NCI-H526 treated with DMSO at 0.1 percent for 48 hours (cell line): ENCODE results near the gene BMP6.

Experiments
- DNase-seq: peaks from one replicate; lab custom pipeline; 2025; lab: John Stamatoyannopoulos, UW

The BMP6 gene

DNA sequence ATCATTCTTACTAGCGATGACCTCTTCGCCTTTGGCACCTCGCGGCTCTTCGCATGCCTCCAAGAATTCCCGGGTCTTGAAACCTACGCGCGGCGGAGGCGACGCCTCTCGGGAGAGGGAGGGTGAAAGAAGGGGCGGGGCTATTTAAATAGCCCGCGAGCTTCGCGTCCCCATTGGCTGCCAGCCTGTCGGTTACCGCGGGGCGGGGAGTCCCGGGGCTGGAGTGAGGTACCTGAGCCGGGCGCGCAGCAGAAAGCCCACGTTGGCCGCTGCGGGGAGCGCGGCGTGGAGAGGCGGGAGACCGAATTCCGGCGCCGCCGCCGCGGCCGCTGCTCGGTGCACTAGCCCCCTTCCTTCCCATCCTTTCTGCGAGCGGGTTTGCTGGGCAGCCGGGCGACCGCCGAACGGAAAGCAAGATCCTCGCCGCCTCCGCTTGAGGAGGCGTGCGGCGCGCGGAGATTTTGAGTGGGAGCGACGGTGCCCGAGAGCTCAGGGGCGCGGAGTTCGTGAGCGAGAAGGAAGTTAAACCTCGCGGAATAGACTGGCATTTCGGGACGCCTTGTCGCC lies at the start of gene BMP6:
Gene BMP6, plus strand, starts transcription at position 251 of the 567 bp plus-strand sequence. CDS start 857 bp downstream, outside the sequence.
- DNase-seq = peak; percentile 83

DNA sequence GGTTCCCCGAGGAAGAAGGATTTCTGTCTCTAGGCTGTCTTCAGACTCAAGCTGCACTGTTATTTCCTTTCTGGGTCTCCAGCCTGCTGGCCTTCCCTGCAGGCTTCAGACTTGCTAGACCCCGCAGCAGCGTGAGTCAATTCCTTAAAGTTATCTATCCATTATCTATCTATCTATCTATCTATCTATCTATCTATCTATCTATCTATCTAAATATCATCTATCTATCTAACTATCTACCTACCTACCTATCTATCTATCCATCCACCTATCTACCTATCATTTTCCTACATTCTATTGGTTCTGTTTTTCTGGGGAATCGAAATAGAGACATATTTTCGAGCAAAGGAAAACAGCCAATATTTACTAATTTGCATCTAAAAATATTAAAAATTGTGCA lies 48.7 kb upstream of the BMP6 start:
- no peak for DNase-seq

DNA sequence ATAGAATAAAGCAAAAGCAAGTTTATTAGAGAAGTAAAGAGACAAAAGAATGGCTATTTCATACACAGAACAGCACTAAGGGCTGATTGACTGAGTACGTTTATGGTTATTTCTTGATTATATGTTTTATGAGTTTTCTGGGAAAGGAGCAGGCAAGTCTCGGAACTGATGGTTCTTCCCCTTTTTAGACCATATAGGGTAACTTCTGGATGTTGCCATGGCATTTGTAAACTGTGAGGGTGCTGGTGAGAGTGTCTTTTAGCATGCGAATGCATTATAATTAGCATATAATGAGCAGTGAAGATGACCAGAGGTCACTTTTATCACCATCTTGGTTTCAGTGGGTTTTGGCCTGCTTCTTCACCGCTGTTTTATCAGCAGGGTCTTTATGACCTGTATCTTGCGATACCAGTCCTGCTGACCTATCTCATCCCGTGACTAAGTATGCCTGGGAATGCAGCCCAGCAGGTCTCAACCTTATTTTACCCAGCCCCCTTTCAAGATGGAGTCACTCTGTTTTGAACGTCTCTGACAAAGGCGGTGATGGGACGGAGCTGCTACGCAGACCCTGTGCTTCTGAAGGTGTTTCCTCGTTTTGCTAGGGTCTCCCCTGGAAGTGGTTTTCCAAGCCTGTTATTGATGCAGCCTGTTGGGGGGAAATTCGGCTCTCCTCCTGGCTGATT lies 45.4 kb upstream of the BMP6 start:
- DNase-seq = no peak

DNA sequence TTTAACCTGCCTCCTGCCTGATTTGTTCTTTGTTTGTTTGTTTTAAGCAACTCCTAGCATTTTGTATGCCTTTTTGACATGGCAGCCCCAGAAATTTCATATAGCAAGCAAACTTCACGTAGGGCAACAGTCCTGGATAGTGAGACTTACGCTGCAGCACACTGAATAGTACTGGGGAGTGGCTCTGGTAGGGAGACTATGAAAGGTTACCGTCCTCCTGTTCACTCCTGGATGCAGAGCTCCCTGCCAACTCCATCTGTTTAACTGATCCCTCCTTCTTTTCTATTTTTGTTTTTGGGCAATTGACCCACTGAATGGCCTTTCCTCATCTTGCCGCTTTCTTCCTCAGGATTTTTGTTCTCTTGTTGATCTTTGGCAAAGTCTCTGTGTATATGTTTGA lies 44.5 kb upstream of the BMP6 start:
- no peak for DNase-seq

DNA sequence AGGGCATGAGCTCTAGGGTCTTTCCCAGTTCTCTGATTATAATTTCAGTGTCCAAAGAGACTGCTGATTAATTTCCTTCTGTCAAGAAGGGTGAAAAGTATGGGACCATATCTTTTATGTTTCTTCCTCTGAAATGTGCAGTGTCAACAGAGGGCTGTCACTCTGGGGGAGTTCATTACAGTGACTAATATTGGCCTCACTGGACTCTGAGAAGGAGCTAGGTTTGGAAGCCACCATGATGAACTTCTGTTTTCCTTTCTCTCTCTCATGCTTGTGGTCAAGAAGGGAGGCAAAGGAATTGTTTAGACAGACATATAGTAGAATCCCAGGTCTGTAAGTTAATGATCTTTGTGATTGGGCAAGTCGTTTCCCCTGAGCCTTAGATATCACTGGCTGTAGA lies 41.8 kb upstream of the BMP6 start:
- no peak for DNase-seq

DNA sequence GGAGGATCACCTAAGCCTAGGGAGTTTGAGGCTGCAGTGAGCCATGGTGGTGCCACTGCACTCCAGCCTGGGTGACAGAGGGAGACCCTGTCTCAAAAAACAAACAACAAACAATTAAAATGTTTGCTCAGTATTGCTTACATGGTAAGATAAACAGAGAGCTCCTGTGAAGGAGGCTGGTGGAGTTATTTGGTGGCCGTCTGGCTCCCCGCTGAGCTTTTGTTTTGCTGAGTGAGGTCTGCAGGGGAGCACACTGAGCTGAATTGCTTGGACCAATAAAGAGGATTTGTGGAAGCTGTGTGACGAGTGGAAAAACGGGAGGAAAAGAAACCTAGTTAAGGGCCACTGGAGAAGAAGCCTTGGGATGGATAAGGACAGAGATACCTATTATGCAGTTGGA lies 41.1 kb upstream of the BMP6 start:
- DNase-seq = no peak

DNA sequence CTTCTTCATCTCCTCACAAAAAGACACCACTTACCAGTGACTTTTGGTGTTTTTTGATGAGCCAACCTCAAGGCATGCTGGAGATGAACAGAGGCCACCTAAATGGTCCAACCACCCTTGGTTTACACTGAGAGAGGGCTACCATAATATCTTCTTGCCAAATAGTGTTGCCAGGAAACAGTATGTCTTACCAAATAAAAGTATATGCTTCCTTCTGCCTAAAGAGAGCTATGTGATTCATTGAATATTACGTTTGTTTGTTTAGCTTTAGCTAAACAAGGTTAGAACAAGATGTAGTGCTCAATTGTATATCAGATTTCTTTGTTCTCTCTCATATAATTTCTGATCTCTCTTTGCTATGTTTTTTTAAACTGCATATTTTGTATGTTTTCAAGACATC lies 40.6 kb upstream of the BMP6 start:
- DNase-seq = no peak

DNA sequence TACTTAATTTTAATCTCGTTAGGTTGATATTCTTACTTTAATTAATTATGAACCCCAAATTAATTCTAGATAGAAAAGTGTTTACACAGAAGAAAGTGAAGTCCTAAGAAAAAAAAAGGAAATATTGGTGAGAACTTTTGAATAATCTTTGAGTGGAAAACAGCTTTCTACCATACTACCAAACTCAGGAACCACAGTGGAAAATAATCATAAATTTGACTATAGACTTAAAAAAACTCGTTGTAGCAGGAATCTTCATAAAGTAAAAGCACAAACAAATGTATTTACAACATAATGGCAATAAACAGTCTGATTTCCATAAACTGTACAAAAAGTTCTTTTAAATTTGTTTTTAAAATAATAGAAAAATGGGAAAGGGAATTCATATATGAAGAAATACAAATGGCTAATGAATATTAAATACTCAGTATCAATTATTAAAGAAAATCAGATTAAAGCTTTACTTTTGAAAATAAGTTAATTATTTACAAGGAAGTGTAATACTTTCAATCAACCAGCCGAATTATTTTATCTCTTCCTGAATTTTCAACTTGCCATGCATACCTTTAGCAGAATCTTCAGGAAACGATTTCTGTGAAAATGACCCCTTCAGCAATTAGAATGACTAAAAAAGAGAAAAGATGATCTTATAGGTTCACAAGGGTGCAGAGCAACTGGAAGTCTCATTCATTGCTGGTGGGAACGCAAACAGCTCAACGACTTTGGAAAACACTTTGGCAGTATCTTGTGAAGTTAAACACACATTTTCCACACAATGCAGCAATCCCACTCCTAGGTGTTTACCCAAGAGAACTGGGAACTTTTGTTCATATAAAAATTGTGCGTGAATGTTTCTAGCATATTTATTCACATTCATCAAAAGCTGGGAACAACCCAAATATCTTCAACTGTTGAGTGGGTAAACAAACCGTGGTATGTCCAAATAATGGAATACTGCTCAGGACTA lies 38.5 kb upstream of the BMP6 start:
- DNase-seq = no peak

DNA sequence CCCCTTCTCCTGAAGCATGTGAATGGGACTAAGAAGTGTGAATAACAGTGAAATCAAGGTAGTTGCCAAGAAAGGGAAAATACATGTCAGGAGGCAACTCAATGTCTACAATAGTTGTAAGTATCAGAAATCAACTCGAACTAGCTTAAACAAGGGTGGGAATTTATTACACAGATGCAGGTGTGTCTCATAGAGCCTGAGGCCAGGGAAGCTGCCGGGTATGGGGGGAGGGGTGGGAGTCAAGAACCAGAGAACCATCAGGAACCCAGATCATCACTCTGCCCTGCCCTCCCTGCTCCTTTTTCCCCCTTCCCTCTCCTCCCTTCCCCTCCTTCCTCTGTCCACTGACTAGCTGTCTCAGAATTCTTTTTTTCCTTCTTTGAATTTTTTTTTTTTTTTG lies 34.9 kb upstream of the BMP6 start:
- DNase-seq = no peak

DNA sequence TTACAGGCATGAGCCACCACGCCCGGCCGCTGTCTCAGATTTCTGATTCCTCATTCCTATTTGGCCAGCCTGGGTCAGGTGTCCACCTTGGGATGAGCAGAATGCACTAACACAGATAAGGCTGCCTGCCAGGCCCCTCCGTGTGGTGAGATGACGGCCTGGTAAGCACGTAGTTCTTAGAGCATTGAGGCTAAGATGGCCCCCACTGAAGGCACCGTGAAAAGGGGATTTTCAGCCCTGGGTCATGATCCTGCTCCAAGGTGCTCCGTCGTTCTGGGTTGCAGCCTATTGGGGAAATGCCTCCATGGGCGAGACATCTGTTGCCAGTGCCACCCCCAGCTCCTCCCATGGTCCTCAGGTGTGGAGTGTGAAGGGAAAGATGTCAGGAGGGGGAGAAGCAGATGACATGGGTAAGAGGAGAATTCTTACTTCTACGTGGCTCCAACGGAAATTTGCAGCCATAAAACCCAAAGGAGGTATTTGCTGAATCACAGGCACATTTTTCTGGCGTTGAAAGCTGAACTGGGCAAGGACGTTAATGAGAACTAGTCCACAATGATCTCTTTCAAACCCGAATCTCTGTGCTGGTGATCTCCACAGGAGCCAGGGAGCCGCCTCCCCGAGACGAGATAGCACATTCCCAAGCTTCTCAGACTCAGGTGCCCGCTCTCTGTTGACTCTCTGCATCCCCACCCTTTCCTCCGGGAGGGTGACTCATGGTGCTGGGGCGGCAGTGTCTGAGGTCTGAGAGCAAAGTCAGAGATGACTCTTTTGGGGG lies 34.0 kb upstream of the BMP6 start:
- DNase-seq = no peak

DNA sequence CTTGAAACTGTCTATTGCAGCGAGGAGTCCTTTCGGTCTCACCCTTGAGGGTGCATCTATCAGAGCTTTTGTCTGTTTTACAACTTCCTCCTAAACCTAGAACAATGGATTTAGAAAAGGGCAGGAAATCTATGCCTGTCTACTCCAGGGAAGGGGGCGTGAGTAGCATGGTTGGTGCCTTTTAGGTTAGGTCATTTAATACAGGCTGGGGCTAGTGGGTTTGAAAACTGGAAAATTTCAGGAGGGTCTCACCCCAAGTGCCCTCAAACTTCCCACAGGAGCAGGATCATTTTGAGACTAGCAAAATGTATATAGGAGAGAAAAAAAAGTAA lies 33.5 kb upstream of the BMP6 start:
- no peak for DNase-seq

DNA sequence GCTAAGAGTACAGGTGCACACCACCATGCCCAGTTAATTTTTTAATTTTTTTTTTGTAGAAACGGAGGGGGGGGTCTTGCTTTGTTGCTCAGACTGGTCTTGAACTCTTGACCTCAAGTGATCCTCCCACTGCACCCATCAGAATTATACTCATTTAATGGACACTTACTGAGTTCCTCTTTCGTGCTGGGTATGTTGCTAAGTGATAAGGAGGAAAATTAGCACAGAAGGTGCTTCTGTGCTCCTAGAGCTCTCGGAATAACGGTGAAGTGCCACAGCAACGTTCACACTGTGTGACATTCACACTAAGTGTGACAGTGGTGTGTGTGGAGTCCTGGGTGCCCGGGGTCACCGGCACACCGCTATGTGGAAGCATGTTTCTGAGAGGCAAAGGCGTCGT lies 32.1 kb upstream of the BMP6 start:
- DNase-seq = no peak

DNA sequence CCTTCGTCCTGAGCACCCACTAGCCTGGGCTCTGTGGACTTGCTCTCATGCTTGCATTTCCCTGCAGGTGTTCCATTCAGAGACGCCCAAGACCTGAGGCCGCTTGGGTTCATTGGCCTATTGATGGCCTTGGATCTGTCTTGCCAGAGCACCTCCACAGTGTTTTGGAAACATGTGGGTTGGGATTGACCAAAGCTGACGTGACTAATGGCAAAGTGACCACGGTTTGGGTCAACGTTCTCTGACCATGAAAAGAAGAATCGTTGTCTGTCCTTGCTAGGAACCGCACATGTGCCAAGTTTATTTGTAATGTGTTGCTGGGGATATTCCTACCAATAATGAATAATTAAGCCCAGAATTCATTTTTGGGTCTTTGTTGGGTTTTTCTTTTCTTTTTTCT lies 29.8 kb upstream of the BMP6 start:
- no peak for DNase-seq

DNA sequence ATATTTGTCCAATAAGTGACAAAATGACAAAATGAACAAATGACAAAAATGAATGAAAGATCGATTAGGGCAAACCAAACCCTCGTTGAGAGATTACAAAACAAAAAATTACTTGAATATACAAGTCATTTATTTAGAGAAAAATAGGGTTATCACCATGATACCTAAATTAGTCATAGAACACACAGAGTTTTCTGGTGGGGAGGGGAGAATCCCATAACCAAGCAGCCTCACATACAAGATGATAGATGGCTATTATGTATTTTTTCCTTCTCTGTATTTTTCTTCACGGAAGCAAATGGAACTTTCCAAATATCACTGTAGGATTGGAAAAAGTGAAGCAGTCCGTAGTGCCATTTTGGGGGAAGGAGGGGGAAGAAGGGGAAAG lies 28.5 kb upstream of the BMP6 start:
- no peak for DNase-seq

DNA sequence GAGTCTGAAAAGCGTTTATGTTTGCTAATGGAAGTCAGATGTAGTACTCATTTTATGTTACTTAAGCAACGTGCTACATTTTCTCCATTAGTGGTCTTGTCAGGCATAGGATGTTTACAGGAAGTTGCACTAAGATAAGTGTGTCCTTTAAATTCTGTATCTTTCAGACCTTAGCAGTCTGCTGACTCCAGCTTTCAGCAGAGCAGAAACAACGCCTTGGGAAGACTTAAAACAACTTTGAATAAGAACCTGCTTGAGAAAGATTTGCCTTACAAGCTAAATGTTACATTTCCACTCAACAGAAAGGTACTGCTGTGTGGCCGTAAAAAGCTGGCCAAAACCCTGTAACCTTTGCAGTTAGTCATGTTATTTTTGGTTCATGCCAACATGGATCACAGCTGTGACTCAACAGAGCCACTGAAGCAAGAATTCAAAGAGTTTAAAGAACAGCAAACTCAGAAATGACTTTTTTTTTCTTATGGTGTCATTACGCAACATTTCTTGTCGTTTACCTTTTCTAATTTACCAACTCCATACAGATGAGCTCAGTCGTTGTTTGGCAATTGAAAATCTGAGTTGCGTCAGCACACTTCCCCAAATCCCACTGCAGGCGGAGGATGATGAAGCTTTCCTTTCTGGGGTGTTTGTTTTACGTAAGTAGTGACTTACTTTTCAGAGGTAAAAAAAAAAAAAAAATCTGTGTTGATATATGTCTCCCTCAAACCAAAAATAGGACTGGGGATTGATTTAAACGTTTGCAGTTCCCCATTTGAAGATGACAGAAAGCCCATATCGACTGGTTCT lies 27.9 kb upstream of the BMP6 start:
- no peak for DNase-seq

DNA sequence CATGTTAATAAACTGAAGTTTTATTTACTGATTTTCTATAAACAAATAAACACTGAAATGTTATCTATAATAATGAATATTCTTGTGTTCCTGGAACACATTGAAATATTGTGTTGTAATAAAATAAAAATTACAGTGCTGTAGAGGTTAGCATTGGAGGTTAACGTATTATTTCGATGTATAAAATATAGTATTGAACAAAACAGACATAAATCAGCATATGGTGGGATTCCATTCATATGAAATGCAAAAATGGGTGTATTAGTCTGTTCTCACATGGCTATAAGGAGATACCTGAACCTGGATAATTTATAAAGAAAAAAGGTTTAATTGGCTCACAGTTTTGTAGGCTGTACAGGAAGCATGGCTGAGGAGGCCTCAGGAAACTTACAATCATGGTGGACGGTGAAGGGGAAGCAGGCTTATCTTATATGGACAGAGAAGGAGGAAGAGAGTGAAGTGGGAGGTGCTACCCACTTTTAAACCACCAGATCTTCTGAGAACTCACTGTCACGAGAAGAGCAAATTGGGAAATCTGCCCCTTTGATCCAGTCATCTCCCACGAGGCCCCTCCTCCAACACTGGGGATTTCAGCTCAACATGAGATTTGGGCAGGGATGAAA lies 24.6 kb upstream of the BMP6 start:
- no peak for DNase-seq

DNA sequence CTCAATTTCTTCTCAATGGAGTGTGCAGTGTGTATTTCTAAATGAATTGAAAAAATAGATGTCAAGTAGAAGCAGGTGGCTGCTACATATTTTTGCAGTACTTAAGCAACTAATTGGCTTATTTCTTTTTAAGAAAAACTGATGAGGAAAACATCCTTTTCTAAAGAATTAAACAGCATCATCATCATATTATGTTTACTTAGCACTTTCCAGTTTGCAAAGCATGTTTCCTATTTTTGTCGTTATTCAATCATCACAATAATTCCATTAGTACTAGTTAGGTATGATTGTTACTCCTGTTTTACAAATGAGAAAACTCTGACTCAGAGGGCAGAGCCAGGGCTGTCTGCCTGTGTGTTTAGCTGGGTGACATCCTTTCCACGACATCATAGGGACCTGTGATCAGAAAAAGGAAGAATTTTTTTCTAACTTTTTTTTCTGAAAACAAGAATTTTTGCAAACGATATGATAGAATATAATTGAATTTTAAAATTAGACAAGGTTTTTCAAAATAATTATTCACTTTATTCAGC lies 22.7 kb upstream of the BMP6 start:
- DNase-seq = no peak

DNA sequence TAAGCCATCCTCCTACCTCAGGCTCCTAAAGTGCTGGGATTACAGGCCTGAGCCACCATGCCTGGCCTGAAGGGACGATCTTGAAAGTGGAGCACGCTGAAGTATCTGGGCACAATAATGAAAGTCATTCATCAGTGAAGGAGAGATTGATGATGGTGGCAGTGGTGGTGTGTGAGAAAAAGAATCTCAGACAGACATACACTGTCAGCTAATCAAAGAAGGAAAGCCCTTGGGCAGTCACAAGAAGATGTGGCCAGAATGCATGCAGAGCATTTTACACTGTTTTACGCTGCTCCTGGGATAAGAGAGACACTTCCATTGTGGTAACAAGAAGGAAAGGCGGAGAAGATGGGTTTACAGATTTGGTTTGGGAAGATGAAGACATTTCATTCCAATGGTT lies 20.4 kb upstream of the BMP6 start:
- no peak for DNase-seq

DNA sequence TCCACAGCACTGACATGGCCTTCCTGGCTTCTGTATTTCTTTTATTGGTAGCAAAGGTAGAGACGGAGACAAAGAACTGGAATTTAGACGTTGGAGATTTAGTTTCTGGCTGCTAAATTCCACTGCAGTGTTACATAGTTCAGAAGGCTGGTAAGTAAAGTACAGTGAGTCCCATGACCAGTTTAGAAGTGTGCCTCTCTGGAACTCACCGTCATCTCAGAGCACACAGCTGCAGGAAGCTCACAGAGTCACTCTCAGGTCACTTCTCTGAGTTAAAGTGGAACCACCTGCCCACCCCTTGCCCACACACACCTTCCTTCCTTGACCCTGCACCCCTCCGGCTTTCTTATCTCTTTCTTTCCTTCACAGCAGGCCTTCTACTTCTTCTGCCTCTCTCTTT lies 19.6 kb upstream of the BMP6 start:
- DNase-seq = no peak

DNA sequence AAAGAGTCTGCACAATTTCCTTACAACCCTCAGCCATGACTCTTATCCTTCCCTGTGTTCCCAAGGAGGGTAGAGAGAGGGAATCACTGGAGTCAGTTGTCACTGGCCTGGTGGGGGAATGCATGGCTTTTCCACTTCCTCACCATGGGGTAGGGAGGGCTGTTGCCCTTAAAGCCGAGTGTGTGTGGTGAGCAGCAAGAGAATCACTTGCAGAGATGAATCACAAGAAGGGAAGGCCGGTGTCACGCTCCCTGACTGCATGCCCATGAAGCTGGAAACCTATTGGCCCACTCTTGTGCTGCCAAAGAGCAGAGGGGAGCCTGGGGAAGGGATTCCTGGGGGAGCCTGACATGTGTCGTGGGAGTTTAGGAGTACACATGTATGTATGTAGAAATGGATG lies 18.1 kb upstream of the BMP6 start:
- DNase-seq = no peak

DNA sequence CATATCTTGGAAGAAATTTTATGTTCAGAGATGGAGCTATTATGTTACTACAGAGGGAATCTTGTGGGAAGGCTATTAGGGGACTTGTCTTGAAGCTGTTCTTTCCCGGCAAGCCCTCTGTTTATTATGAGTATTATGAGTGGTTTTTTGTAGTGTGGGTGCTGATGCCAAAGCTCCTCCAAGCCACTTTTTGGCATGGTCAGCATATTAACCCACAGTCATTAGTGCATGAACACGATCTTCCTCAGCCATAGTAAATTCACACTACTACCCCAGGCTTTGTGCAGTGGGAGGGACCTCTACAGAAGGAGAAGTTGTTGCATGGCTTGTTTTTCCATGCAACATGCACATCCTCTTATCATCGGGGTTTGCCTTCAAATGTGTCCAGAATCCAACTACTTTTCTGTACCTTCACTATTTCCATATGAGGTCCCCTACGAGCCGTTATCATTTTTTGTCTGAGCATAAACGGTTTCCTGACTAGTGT lies 6.5 kb upstream of the BMP6 start:
- no peak for DNase-seq
